WI38 (cell line): ENCODE results near the gene SEC23A.
"Not testable (repeated sequence)": the region's sequence is repeated elsewhere in the genome, so short reads cannot be mapped to it uniquely, and the experiment has no call there.

ENCODE experiments used
- H3K4me3 ChIP-seq: 2 replicates; pipeline ENCODE4 v1.5.1; 2011; ENCODE audit warnings: low read depth, mild to moderate bottlenecking, control low read depth, low read length
- CTCF ChIP-seq: IDR thresholded peaks from 2 replicates; pipeline ENCODE4 v1.5.1; 2012; ENCODE audit warnings: low read depth, mild to moderate bottlenecking, control low read depth, low read length

Gene SEC23A

GRCh38 chr14:39050389-39050788, 52.6 kb downstream of the SEC23A start:
- no peak for TF ChIP-seq CTCF
- no peak overlapping the region for H3K4me3 ChIP-seq

- not testable (repeated sequence) for H3K4me3 ChIP-seq
Observed at GRCh38 chr14:39045889-39046288, 57.1 kb downstream of the SEC23A start.

- H3K4me3 ChIP-seq = no peak overlapping the region
- TF ChIP-seq CTCF = no peak
Observed at GRCh38 chr14:39043352-39043943, 59.6 kb downstream of the SEC23A start.

- no peak for TF ChIP-seq CTCF
- H3K4me3 ChIP-seq = no peak overlapping the region
Observed at GRCh38 chr14:39040529-39040928, 62.5 kb downstream of the SEC23A start.

DNA sequence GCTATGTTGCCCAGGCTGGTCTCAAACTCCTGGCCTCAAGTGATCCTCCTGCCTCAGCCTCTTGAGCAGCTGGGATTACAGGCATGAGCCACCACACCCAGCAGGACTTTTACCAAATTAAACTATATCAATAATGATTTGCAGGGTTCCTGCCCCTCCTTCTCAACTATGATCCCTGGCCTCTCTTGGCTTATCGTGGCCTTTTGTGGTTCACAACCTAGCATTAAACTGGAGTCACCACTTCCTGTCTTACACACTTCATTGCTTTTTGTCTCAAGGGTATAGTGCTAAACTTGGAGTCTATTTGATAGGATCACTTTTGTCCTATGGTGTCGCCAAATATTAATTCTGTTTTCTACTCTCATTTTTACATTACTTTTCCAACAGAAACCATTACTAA, 64.5 kb downstream of the SEC23A start:
- no peak for TF ChIP-seq CTCF
- H3K4me3 ChIP-seq = no peak overlapping the region

DNA sequence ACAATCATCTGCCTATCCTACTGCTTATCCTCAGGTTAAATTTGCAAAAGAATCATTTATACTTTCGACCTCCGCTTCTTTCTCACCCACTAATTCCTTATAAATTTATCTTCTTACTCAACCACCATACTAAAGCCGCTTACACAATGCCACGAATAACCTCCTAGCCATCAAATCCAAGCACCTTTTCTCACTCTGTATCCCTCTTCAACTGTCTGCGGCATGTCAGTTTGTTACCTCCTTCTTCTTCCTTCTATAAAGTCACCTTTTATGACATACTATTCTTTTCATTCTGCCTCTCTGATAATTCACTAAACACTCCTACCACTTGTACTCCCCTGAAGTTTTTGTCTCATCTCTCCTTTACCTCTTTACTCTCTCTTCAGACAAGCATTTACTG, 66.3 kb downstream of the SEC23A start:
- TF ChIP-seq CTCF = no peak
- no peak overlapping the region for H3K4me3 ChIP-seq

DNA sequence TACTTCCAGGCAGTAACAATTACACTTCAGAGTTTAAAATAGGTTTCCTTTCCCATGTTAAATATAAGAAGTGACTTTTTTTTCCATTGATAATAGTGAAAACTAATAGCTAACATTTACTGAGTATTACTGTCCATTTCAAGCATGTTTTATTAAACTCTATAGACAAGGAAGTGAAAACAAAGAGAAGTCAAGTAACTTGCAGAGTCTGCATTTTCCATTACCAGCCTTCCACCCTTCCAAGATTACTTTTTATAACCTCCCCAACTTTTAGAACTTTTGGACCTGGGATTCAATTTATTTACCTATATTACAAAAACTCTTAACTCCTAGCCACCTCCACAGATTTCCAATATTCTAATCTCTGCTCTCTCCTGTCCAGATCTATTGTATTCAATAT, 67.7 kb downstream of the SEC23A start:
- no peak overlapping the region for H3K4me3 ChIP-seq
- TF ChIP-seq CTCF = no peak
